ENCODE measurements around the gene POLDIP2. TPM values are rescaled to one million over a fixed set of nuclear protein-coding genes. Genes with fewer than 3 reads are reported as not detected.

Gene POLDIP2
- total RNA-seq, 1 donor from 2014 or later: 81.9 TPM

DNA sequence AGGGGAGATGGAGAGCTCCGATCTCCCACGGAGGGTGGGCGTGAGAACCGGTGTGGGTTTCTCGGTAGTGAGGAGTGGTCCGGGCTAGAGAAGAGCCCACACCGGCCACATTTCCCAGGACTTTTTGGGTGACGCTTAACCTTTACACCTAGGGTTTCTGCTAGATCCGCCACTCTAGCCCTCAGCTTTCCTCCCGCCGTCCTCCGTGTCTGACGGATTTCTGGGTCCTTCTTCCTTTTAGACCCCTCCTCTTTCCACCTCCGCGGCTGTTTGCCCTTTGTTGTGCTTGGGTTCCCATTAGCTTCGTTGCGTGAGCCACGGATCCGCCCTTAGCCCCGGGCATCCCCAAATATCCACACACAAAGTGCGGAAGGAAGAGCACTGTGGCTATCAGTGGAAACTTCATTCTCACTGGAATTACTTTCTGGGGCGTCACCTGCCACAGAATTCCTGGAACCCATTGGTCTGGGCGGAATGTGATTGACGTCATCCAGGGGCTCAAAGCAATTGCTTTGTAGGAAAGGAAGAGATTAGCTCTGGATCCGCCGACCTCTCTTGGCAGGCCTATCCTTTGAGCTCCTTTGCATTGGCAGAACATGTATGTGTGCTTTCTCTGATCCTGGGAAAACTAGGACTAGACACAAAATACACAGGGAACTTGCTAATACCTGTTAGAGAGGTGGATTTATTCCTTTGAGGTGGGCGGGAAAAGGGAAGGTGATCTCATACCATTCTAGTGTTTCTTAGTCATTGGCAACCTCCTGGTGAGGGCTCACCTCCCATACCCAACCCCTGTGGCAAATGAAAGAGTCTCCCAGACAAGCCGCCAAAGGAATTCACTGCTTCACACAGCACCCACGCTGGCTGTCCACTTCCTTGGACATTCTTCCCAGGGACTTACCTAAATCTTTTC lies 21.1 kb downstream of the POLDIP2 start:
- DNase-seq (ENCODE audit: low read depth): peak; percentile 89

DNA sequence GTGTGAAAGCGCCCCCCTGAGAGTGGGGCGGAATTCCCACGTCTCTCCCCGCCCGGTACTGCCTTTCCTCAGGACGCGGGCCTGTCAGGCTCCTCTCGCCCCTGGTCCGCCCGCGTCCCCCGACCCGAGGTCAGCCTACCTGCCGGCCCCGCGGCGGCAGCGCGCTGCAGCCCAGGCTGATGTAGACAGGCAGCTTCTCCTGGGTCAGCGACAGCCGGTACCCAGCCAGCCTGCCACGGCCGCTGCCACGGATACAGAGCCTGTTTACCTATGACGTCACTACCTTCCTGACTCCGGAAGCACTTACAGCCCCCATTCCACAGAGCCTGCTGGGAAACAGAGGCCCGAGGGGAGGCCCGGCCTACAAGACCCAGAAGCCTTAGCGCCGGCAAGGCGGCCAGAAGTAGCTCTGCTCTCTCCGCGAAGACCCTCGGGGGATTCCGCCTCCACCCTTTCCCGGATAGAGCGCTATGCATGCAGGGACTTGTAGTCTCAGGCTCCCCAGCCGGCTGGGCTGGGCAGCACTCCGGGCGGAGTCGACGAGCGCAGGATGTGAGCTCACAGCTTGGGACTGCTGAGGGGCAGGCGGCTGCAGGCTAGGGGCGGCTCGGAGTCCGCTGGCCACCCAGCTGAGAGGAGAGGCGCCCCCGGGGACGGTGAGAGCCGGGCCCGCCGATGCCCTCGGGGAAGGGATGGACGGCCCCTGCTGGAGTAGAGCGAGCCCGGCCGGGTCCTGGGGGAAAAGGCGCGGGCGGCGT lies 21.9 kb downstream of the POLDIP2 start, which contains the start of the genes IFT20 and TNFAIP1:
IFT20 (minus strand) TSS at position 272 of the 758 bp plus-strand sequence. CDS start 3,487 bp downstream, outside the sequence.
TNFAIP1 (plus strand) TSS at position 561 of the 758 bp plus-strand sequence. CDS start 3,761 bp downstream, outside the sequence.
- DNase-seq (ENCODE audit: low read depth): peak; percentile 99

- DNase-seq (ENCODE audit: low read depth): no peak
These were observed 22.6 kb downstream of the POLDIP2 start for GRCh38 chr17:28334666-28335200.

DNA sequence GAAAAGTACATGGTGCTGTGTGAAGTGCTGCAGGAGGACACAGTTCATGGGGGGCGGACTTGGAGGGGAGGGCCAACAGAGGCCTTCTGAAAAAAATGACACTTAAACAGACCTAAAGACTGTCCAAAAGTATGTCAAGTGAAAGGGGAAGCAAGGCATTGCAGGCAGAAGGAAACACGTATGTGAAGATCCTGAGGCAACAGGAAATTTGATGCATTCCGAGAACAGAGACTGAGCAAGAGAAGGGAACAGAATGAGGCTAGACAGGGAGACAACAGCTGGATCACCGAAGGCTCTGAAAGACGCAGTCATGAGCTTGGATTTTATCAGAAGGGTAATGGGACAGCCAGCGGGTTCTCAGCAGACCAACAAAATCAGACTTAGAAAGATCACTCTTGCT lies 23.2 kb downstream of the POLDIP2 start:
- no peak for DNase-seq (ENCODE audit: low read depth)

DNA sequence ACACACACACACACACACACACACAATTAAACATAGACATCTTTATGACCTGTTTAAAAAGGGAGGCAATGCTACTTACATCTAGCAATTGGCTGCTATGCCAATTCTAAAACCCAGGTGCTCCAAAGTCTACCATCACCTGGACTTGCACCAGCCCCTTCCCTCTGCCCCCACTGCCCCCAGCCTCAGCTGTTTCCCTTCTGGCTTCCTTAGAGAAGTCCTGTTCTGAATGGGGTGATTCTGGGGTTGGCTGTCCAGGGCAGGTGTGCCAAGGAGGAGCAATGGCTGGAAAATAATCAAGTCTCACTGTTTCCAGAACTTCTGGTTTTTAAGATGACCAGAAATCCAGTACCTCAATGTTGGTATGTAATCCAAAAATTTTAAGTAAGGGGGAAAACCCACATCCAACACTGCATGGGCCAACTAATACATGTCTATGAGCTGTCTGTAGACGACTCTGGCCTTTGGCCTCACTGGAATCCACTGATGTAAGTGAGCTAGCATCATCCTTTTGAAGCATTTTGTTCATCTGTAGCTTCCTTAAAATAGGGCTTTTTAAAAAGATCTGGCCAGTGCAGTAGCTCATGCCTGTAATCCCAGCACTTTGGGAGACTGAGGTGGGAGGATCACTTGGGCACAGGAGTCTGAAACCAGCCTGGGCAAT lies 24.1 kb downstream of the POLDIP2 start:
- no peak for DNase-seq (ENCODE audit: low read depth)

DNA sequence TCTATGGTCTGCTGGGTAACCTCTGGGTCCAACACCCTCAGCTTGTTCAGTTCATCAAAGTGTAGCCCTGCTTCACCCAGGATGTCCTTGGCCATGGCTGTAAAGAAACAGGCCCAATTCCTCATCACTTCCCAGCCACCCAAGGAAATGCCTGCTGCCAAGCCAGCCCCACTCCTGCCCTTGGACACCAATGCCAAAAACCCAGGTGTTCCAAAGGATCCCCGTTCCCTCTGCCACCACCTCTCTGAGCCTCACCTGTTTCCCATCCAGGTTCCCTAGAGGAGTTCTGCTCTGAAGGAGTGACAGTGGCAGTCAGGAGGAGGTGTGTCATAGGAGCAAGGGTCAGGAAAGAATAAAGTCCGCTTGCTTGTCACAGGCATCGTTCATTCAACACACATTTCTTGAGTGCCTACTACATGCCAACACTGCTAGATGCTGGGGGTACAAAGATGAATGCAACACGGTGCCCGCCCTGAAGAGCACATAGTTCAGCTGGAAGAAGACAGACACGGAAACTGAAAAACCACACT lies 25.4 kb downstream of the POLDIP2 start:
- DNase-seq (ENCODE audit: low read depth): no peak

GRCh38 chr17:28330671-28331070 lies 26.7 kb downstream of the POLDIP2 start:
- no peak for DNase-seq (ENCODE audit: low read depth)

GRCh38 chr17:28328325-28328724 lies 29.0 kb downstream of the POLDIP2 start:
- DNase-seq (ENCODE audit: low read depth): no peak

GRCh38 chr17:28327709-28328108 lies 29.6 kb downstream of the POLDIP2 start:
- DNase-seq (ENCODE audit: low read depth): no peak

GRCh38 chr17:28327031-28327607 lies 30.2 kb downstream of the POLDIP2 start:
- no peak for DNase-seq (ENCODE audit: low read depth)

GRCh38 chr17:28326114-28326513 lies 31.2 kb downstream of the POLDIP2 start:
- no peak for DNase-seq (ENCODE audit: low read depth)

- no peak for DNase-seq (ENCODE audit: low read depth)
These were observed 32.1 kb downstream of the POLDIP2 start for GRCh38 chr17:28325211-28325610.

GRCh38 chr17:28324781-28325180 lies 32.5 kb downstream of the POLDIP2 start:
- no peak for DNase-seq (ENCODE audit: low read depth)

GRCh38 chr17:28324267-28324745 lies 33.0 kb downstream of the POLDIP2 start:
- DNase-seq (ENCODE audit: low read depth): no peak

DNA sequence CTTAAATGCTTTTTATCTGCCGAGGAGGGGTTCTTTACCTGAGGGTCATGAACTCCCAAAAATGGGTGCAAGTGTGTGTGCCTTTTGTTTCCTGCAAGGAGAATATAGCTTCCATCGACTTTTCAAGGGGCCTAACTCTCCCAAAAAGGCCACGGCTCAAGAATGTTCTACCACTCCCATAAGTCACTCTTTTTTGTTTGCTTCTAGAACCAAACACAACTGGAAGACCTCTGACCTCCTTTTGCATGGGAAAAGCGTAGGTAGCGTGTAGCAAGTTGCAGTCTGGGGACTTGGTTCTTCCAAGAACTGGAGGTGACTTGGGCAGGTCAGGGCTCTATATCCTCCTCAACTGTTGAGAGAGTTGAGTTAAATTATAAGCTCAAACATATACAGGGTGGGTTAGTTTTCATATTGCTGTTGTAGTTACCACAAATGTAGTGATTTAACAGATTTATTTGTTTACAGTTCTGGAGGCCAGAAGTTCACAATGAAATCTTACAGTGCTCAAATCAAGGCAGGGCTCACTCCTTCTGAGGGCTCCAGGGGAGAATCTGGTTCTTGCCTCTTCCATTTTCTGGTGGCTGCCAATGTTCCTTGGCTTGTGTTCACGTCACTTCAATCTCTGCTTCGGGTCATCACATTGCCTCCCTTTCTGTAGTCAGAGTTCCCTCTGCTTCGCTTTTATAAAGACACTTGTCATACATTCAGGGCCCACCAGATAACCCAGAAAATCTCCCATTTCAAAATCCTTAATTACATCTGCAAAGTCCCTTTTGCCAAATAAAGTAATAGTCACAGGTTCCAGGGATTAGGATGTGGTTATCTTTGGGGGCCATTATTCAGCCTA lies 36.9 kb downstream of the POLDIP2 start:
- DNase-seq (ENCODE audit: low read depth): peak; percentile 18

GRCh38 chr17:28319598-28319935 lies 37.8 kb downstream of the POLDIP2 start:
- no peak for DNase-seq (ENCODE audit: low read depth)

DNA sequence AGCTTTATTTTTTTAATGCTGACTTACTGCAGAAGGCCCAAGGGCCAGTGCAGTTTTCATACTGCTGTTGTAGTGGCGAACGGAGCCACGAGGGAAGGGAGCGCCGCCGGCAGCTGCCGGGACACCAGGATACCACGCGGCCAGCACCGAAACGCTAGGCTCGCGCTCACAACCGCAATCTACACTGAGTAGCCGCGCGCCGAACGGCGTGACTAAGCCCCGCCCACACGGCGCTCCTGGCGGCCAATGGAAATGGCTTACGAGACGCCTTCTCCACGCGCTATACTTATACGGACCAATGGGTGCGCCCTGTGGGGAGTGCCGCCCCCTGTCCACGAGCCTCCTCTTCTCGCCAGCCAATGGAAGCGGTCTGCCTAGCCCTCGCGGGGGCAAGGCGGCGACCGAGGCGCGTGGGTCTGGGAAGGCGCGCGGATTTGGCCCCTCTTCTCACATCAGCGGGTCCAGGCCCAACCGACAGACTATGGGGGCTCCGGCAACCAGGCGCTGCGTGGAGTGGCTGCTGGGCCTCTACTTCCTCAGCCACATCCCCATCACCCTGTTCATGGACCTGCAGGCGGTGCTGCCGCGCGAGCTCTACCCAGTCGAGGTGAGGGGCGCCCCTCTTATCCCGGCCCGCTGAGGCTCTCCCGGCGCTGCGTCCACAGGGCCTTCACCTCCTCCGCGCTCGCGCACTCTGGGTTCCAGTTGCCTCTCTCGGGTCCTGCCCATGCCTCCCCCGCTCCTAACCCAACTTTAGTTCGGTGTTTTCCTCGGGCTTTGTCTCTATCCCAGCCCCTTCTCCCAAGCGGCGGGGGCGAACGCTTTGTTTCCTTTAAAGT lies 38.3 kb downstream of the POLDIP2 start, which contains the start of gene TMEM97:
TMEM97 (plus strand) TSS at position 442 of the 839 bp plus-strand sequence; CDS start at position 482, 40 bp downstream.
- DNase-seq (ENCODE audit: low read depth): peak; percentile 93

DNA sequence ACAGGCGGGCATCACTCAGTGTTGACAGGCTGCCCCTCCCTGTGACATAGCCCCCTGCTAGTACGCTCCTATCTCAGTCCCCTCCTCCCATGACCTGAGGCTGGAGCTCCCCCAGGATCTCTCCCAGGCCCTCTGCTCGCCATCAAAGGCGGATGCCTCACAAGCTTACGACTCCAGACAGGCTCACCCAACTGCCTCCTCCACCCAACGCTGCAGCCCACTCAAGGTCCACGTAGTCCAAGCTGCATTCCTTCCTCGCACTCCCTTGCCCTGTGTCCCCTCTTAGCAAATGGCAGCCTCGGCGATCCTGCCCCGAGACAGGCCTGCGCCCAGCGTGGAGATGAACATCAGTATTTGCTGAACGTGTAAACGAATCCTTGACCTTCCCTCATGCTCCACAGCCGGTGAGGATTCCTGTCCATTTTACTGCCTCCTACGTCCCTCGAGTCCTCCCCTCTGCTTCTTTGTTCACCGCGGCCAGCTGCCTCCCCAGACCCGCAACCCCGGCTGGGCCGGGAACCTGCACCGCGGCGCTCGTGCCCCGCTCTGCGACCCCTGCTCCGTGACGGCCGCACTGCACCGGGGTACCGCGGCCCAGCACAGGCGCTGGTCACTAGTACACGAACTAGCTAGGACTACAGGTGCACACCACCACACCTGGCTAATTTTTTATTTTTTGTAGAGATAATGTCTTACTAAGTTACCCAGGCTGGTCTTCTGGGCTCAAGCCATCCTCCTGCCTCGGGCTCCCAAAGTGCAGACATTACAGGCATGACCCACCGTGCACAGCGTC lies 39.2 kb downstream of the POLDIP2 start:
- DNase-seq (ENCODE audit: low read depth): no peak

Measured in renal cortical epithelial cell (primary cell).